DND-41 (cell line): ENCODE measurements around the gene TTBK1.

Experiments
- ATAC-seq: fragments of 200-7000 bp; cut with Tn5 transposase; 3 replicates; pipeline ENCODE4 v1.9.1; 2021; ENCODE audit warnings: low read depth; ENCODE audit not compliant: insufficient read depth
- DNase-seq: peaks from one replicate; pipeline ENCODE4 v3.0.0-alpha.2; 2020
- H2AFZ ChIP-seq: 2 replicates; pipeline ENCODE4 v1.6.0; 2012; ENCODE audit warnings: low read depth, low read length
- H3K27ac ChIP-seq: 2 replicates; pipeline ENCODE4 v1.5.1; 2012; ENCODE audit warnings: low read length, inconsistent platforms
- H3K27me3 ChIP-seq: fragments of 200-600 bp; sonication (generic); 2 replicates; pipeline ENCODE4 v1.6.0; 2012; ENCODE audit warnings: low read length, mild to moderate bottlenecking, inconsistent platforms; ENCODE audit not compliant: insufficient read depth, poor library complexity
- H3K36me3 ChIP-seq: 2 replicates; pipeline ENCODE4 v1.5.1; 2012; ENCODE audit warnings: low read length, inconsistent platforms; ENCODE audit not compliant: insufficient read depth
- H3K4me1 ChIP-seq: 2 replicates; pipeline ENCODE4 v1.5.1; 2012; ENCODE audit warnings: mild to moderate bottlenecking, low read length; ENCODE audit not compliant: insufficient read depth
- H3K4me2 ChIP-seq: 2 replicates; pipeline ENCODE4 v1.6.0; 2012; ENCODE audit warnings: mild to moderate bottlenecking, moderate library complexity, low read length, inconsistent platforms; ENCODE audit not compliant: insufficient read depth
- H3K4me3 ChIP-seq, 2 experiments: fragments of 200-600 bp in 1 of 2; shearing (Covaris generic) in 1 of 2; 2 replicates each; pipeline ENCODE4 v1.5.1; 2012 to 2016; ENCODE audit warnings: inconsistent platforms in 2 of 2, low read length in 2 of 2, mild to moderate bottlenecking in 2 of 2, low read depth in 1 of 2, moderate library complexity in 1 of 2
- H3K79me2 ChIP-seq: 2 replicates; pipeline ENCODE4 v1.6.0; 2012; ENCODE audit warnings: low read length, inconsistent platforms; ENCODE audit not compliant: insufficient read depth
- H3K9ac ChIP-seq: 2 replicates; pipeline ENCODE4 v1.6.0; 2012; ENCODE audit warnings: low read depth, mild to moderate bottlenecking, inconsistent platforms, low read length, moderate library complexity
- H3K9me3 ChIP-seq: 2 replicates; pipeline ENCODE4 v1.5.1; 2012; ENCODE audit warnings: low read length, moderate library complexity, mild to moderate bottlenecking, inconsistent platforms; ENCODE audit not compliant: insufficient read depth, severe bottlenecking
- H4K20me1 ChIP-seq: 2 replicates; pipeline ENCODE4 v1.6.0; 2012; ENCODE audit warnings: low read length; ENCODE audit not compliant: insufficient read depth
- CTCF ChIP-seq: IDR thresholded peaks from 2 replicates; pipeline ENCODE4 v1.5.1; 2012; ENCODE audit warnings: borderline replicate concordance, low read length, moderate library complexity, mild to moderate bottlenecking; ENCODE audit not compliant: poor library complexity, severe bottlenecking; ENCODE audit errors: extremely low read depth
- EZH2 ChIP-seq: IDR thresholded peaks from 3 replicates; pipeline ENCODE4 v1.6.1; 2012; ENCODE audit warnings: borderline replicate concordance, low read depth, mild to moderate bottlenecking, moderate library complexity, low read length, inconsistent platforms; ENCODE audit not compliant: severe bottlenecking

TTBK1 gene

GRCh38 chr6:43335469-43335868 lies 92.2 kb downstream of the TTBK1 start:
- no peaks in the 10 kb centered on the region for H3K79me2 ChIP-seq
- H3K36me3 ChIP-seq, result peaks cover 34% of the 10 kb centered on the region
- no peaks in the 10 kb centered on the region for H3K27me3 ChIP-seq
- no peaks in the 10 kb centered on the region for H3K9me3 ChIP-seq
- TF ChIP-seq EZH2, result no peak
- TF ChIP-seq CTCF, result no peak
- DNase-seq, result no peak
- H2AFZ ChIP-seq, result no peak overlapping the region
- H3K27ac ChIP-seq, result no peak overlapping the region
- no peak overlapping the region for H3K4me2 ChIP-seq
- H3K4me3 ChIP-seq, result no peak overlapping the region
- no peaks in the 10 kb centered on the region for H4K20me1 ChIP-seq
- H3K9ac ChIP-seq, result no peak overlapping the region
- no peak for ATAC-seq
- H3K4me1 ChIP-seq, result no peaks in the 10 kb centered on the region

GRCh38 chr6:43336382-43336781 lies 93.1 kb downstream of the TTBK1 start:
- no peak overlapping the region for H3K4me2 ChIP-seq
- H3K4me1 ChIP-seq, result no peaks in the 10 kb centered on the region
- H3K9ac ChIP-seq, result no peak overlapping the region
- H3K9me3 ChIP-seq, result no peaks in the 10 kb centered on the region
- ATAC-seq (no peak), DNase-seq (no peak)
- peaks cover 43% of the 10 kb centered on the region for H3K36me3 ChIP-seq
- no peak overlapping the region for H3K27ac ChIP-seq
- TF ChIP-seq CTCF, result no peak
- no peak for TF ChIP-seq EZH2
- no peaks in the 10 kb centered on the region for H3K27me3 ChIP-seq
- no peak overlapping the region for H3K4me3 ChIP-seq
- no peaks in the 10 kb centered on the region for H3K79me2 ChIP-seq
- no peaks in the 10 kb centered on the region for H4K20me1 ChIP-seq
- no peak overlapping the region for H2AFZ ChIP-seq
